HFF-Myc (cell line): ENCODE data around the gene LOXL1.

Experiments
- DNase-seq: peaks from one replicate; pipeline ENCODE4 v3.0.0-alpha.2; 2011; ENCODE audit warnings: low read depth; ENCODE audit errors: extremely low read depth
- H3K4me3 ChIP-seq: replicated peaks from 2 replicates; pipeline ENCODE4 v1.5.1; 2011; ENCODE audit warnings: low read depth, mild to moderate bottlenecking, control low read depth, low read length
- TF ChIP-seq, protein P1 (sequence below): IDR thresholded peaks from 2 replicates; pipeline ENCODE4 v1.5.1; 2012; ENCODE audit warnings: mild to moderate bottlenecking, low read depth, low read length, control low read depth; ENCODE audit errors: missing control alignments

LOXL1 gene

DNA sequence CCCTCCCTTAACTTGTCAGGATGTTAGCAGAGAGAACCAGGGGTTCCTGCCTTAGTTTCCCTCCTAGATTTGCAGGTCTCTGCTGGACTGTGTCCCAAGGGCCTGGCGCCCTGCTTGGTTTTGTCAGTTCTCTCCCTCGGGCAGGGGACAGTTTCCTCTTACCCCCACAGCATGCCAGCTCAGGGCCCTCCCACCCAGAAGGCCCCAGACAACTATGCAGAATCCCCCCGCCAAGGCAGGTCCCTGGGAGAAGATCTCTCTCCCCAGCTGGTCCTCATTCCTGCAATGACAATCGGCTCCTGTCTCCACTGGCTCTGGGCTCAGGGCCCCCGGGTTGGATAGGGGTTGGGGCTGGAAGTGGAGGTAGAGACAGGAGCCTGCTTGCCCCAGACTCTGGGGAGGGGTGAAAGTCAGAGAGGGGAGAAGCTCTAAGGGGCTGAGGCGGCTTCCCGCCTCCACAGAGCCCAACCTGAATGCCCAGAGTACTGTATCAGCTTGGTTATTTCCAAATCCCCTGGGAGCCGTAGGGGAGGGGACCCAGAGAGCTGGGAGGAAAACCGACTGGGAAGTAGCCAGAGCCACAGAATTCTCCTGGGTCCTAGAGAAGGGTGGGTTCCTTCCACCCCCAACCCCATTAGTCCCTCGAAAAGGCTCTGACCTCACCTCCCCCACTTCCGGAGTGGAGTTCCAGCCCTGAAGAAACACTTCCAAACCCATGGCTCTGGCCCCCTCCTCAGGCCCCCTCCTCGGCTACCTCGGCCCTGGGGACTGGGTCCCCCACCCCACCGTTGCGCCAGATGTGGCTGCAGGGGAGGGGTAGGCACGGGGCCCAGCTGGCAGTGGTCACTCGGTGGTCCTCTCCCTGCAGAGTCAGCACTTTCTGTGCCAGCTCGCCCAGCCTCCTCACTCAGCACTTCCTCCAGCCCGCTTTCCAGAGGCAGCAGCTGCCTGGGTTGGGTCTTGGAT is 3.8 kb upstream of the LOXL1 start:
- H3K4me3 ChIP-seq = peak overlapping the region; percentile 17
- TF ChIP-seq, protein P1, sequence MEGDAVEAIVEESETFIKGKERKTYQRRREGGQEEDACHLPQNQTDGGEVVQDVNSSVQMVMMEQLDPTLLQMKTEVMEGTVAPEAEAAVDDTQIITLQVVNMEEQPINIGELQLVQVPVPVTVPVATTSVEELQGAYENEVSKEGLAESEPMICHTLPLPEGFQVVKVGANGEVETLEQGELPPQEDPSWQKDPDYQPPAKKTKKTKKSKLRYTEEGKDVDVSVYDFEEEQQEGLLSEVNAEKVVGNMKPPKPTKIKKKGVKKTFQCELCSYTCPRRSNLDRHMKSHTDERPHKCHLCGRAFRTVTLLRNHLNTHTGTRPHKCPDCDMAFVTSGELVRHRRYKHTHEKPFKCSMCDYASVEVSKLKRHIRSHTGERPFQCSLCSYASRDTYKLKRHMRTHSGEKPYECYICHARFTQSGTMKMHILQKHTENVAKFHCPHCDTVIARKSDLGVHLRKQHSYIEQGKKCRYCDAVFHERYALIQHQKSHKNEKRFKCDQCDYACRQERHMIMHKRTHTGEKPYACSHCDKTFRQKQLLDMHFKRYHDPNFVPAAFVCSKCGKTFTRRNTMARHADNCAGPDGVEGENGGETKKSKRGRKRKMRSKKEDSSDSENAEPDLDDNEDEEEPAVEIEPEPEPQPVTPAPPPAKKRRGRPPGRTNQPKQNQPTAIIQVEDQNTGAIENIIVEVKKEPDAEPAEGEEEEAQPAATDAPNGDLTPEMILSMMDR = no peak
- no peak for DNase-seq

DNA sequence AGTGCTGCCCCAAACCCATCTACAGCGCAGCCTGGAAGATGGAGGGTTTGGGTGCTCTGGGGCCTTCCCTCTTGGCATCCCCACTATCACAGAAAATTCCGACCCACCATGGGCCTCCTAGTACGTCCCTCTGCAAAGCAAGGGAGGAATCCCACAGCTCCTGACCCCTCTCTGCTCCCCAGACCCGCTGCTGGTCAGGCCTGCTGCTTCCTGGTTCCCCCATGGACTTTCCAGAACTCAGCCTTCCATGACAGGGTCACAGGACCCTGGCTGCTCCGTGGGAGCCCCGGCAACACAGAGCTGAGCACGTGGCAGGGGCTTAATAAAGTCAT is 3.1 kb upstream of the LOXL1 start:
- DNase-seq = no peak
- TF ChIP-seq, protein P1 = no peak
- peak overlapping the region; percentile 5; the same call in 1 of the 2 replicates for H3K4me3 ChIP-seq

DNA sequence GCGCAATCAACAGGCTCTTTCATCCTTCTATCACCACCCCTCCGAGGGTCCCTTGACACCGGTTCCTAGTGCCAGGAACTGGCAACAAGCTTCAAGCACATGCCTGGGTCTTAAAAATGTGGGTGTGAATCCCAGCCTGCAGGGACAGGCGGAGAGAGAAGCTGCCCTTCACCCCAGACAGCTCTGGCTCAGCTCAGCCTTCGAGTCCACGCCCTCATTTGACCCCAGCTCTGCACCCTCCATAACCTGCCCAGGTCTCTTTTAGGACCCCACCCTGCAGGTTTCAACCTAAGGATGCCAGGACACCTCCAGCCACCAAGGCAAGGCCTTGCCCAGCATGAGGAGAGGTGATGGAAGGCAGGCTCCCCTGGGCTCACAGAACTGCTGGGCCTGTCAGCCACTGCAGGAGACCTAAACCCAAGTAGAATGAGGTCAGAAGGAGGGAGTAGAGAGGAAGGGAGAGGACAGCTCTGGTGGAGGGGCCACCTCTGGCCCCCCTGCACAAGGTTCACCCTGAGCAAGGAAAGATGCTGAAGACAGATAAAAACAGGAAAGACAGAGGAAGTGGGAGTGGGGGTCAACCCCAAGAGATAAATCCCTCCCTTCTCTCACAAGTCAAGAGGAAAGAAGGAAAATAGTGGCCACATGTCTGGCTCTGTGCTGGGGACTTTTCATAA is 2.6 kb upstream of the LOXL1 start:
- no peak for DNase-seq
- TF ChIP-seq, protein P1 = no peak

DNA sequence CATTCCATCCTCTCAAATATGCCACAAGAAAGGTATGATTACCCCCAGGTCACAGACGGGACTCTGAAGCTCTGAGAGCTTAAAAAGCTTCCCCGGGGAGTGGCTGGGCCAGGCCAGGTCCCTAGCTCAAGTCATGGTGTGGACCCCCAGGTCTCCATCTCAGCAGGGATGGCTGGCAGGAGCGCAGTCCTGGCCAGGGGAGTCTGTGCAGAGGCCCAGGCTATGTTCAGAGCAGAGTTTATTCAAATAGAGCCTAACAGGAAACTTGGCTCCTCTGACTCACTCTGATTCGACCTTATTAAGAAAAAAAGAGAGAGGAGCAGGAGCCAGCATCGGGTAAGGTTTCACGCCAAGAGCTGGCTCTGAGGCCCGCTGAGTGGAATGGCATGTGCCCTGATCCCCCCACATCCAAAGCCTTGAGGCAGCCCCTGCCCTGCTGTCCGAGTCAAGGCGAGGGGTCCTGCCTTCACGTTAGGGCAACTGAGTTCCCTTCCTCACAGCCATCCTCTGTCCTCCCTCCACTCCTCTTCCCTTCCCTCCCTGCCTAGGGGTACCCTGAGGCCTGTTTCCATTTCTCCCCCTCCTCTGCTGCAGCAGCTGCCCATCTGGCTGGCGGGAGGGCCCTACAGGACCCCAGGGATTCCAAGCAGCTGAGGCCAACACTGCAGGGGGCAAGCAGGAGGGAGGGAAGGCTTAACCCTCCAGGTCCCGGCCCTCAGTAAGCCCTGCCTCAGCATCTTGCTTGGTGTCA is 1.9 kb upstream of the LOXL1 start:
- DNase-seq = peak; percentile 76
- peak overlapping the region; percentile 21 for H3K4me3 ChIP-seq

More for the DNA sequence above, 2.6 kb upstream of the LOXL1 start:
- H3K4me3 ChIP-seq = no peak overlapping the region

DNA sequence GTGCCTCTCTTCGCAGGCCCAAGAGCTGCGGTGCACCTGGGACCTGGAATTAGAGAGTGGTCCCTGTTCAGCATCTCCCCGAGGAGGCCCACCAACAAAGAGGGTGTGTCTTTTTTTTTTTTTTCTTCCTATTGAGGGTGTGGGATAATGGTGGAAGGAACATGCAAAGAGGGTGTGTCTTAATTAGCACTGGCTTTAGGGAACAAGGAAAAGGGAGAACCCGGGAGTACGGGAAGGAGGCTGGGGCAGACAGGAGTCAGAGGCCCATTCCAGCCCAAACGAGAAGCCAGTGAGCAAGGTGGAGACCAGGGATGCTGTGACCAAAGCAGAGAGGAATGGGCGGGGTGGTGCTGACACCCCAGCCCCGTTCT is 429 bp upstream of the LOXL1 start:
- DNase-seq = no peak
- TF ChIP-seq, protein P1 = no peak
- peak overlapping the region; percentile 75 for H3K4me3 ChIP-seq

More for the DNA sequence above, 1.9 kb upstream of the LOXL1 start:
- TF ChIP-seq, protein P1 = no peak

DNA sequence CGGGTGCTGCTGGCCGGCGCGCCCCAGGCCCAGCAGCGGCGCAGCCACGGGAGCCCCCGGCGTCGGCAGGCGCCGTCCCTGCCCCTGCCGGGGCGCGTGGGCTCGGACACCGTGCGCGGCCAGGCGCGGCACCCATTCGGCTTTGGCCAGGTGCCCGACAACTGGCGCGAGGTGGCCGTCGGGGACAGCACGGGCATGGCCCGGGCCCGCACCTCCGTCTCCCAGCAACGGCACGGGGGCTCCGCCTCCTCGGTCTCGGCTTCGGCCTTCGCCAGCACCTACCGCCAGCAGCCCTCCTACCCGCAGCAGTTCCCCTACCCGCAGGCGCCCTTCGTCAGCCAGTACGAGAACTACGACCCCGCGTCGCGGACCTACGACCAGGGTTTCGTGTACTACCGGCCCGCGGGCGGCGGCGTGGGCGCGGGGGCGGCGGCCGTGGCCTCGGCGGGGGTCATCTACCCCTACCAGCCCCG is 777 bp downstream of the LOXL1 start:
- TF ChIP-seq, protein P1 = no peak
- no peak for DNase-seq
- H3K4me3 ChIP-seq = peak overlapping the region; percentile 75
